BE2C (cell line): ENCODE results near the gene GRIK2.

Experiments
- DNase-seq: peaks from one replicate; pipeline ENCODE4 v3.0.0-alpha.2; 2020
- H3K27me3 ChIP-seq: fragments of 250-450 bp; sonication (Bioruptor Pico); 2 replicates; pipeline ENCODE4 v1.5.1; 2020; ENCODE audit warnings: mild to moderate bottlenecking
- H3K36me3 ChIP-seq: fragments of 250-450 bp; sonication (Bioruptor Pico); 2 replicates; pipeline ENCODE4 v1.5.1; 2020; ENCODE audit warnings: mild to moderate bottlenecking
- H3K4me1 ChIP-seq: fragments of 250-450 bp; sonication (Bioruptor Pico); 2 replicates; pipeline ENCODE4 v1.5.1; 2020
- H3K4me3 ChIP-seq: 2 replicates; pipeline ENCODE4 v1.5.1; 2011; ENCODE audit warnings: low read depth, low read length
- H3K9me3 ChIP-seq: fragments of 250-450 bp; sonication (Bioruptor Pico); 2 replicates; pipeline ENCODE4 v1.5.1; 2020
- CTCF ChIP-seq: IDR thresholded peaks from 2 replicates; pipeline ENCODE4 v1.5.1; 2012; ENCODE audit warnings: mild to moderate bottlenecking, low read depth, low read length

GRIK2 gene

GRCh38 chr6:101907356-101908217, 514.1 kb downstream of the GRIK2 start:
- TF ChIP-seq CTCF, result no peak
- DNase-seq, result no peak

GRCh38 chr6:101909366-101909765, 515.9 kb downstream of the GRIK2 start:
- Histone ChIP-seq H3K27me3 (no peaks in the 10 kb centered on the region), H3K36me3 (no peaks in the 10 kb centered on the region), H3K9me3 (no peaks in the 10 kb centered on the region), H3K4me3 (no peak overlapping the region), H3K4me1 (no peaks in the 10 kb centered on the region)
- TF ChIP-seq CTCF, result no peak
- no peak for DNase-seq

More at GRCh38 chr6:101907356-101908217, 514.1 kb downstream of the GRIK2 start:
- Histone ChIP-seq H3K4me1 (no peaks in the 10 kb centered on the region), H3K27me3 (no peaks in the 10 kb centered on the region), H3K36me3 (no peaks in the 10 kb centered on the region), H3K9me3 (no peaks in the 10 kb centered on the region), H3K4me3 (no peak overlapping the region)

GRCh38 chr6:101912311-101912710, 518.8 kb downstream of the GRIK2 start:
- DNase-seq, result no peak
- Histone ChIP-seq H3K4me3 (no peak overlapping the region), H3K9me3 (no peaks in the 10 kb centered on the region), H3K4me1 (peaks cover 7% of the 10 kb centered on the region), H3K36me3 (no peaks in the 10 kb centered on the region), H3K27me3 (no peaks in the 10 kb centered on the region)
- TF ChIP-seq CTCF, result no peak

GRCh38 chr6:101918471-101918870, 525.0 kb downstream of the GRIK2 start:
- no peak for DNase-seq
- no peak for TF ChIP-seq CTCF
- Histone ChIP-seq H3K9me3 (no peaks in the 10 kb centered on the region), H3K4me3 (no peak overlapping the region), H3K36me3 (no peaks in the 10 kb centered on the region), H3K27me3 (no peaks in the 10 kb centered on the region), H3K4me1 (peaks cover 7% of the 10 kb centered on the region)

GRCh38 chr6:101921829-101922450, 528.4 kb downstream of the GRIK2 start:
- Histone ChIP-seq H3K9me3 (no peaks in the 10 kb centered on the region), H3K4me1 (peaks cover 3% of the 10 kb centered on the region; the same call in 1 of the 2 replicates), H3K36me3 (no peaks in the 10 kb centered on the region), H3K4me3 (no peak overlapping the region), H3K27me3 (no peaks in the 10 kb centered on the region)
- TF ChIP-seq CTCF, result no peak
- DNase-seq, result no peak
